Measurements from ENCODE around the gene NAALADL2.

DNA sequence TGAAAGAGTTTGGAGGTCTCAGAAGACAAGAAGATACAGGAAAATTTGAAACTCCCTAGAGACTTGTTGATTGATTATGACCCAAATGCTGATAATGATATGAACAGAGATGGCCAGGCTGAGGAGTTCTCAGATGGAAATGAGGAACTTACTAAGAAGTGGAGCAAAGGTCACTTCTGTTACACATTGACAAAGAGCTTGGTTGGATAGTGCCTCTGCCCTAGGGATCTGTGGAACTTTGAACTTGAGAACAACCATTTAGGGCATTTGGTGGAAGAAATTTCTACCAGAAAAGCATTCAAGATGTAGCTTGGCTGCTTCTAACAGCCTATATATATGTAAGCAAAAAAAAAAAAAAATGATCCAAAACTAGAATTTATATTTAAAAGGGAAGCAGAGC, 48.9 kb upstream of the NAALADL2 start:
- TF ChIP-seq EZH2phosphoT487 (conservative IDR thresholded peaks at IDR 0.05; ENCODE audit: low read length) = no peak
- TF ChIP-seq, protein P1, sequence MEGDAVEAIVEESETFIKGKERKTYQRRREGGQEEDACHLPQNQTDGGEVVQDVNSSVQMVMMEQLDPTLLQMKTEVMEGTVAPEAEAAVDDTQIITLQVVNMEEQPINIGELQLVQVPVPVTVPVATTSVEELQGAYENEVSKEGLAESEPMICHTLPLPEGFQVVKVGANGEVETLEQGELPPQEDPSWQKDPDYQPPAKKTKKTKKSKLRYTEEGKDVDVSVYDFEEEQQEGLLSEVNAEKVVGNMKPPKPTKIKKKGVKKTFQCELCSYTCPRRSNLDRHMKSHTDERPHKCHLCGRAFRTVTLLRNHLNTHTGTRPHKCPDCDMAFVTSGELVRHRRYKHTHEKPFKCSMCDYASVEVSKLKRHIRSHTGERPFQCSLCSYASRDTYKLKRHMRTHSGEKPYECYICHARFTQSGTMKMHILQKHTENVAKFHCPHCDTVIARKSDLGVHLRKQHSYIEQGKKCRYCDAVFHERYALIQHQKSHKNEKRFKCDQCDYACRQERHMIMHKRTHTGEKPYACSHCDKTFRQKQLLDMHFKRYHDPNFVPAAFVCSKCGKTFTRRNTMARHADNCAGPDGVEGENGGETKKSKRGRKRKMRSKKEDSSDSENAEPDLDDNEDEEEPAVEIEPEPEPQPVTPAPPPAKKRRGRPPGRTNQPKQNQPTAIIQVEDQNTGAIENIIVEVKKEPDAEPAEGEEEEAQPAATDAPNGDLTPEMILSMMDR (IDR thresholded peaks at IDR 0.05; ENCODE audit: insufficient read depth, low read length, poor library complexity, severe bottlenecking) = no peak
